GM18520 (cell line): ENCODE measurements around the gene PDZRN3.

Experiments used
- ATAC-seq: cut with Tn5 transposase; IDR thresholded peaks from one replicate; pipeline ENCODE4 v1.9.1; 2021; ENCODE audit not compliant: unreplicated experiment

The PDZRN3 gene

DNA sequence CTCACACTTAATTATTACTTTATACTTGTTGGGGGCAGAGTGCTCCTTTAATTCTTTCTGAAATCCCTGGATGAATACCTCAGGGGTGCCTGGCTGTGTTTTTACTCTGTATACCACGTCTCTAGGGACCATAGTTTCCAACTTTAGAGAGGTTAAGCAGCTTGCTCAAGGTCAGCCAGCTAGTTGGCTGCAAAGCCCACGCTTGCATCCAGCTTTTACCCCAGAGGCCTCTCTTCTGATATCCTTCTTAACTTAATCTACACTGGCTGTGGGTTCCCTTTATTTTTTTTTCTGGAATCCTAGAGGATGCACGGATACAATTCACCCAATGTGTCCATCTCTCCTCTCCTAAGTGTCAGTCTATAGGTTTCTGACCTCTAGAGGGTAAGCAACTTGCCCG is 1.4 kb downstream of the PDZRN3 start:
- no peak for ATAC-seq

DNA sequence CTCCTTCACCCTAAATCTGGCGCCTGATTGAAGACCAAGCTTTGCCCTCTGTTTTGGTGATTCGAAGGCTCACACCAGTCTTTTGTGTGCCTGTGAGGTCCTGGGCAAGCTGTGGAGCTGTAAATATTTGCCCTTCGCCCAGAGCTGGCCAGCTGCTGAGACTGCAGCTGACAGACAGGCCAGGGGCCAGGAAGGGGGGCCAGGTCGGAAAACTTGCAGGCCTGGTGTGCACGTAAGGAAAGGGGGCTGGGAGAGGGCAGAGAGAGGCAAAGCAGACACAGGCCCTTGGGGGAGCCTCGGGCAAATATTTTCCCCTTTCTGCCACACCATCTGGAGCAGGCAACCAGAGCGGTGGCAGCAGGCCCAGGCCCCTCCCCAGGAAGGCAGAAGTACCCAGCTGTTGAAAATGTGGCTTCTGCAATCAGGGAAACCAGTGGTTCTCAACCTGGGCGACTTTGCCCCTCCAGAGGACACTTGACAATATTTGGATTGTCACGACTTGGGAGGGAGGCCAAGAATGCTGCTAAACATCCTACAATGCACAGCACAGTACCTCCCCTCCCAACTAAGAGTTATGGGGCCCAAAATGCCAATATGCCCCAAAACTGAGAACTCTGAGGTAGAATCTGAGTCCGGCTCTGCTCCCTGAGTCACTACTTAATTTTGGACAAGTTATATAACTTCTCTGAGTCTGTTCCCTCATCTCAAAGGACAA is 2.5 kb downstream of the PDZRN3 start:
- no peak for ATAC-seq

GRCh38 chr3:73621388-73621787 is 3.4 kb downstream of the PDZRN3 start:
- no peak for ATAC-seq

DNA sequence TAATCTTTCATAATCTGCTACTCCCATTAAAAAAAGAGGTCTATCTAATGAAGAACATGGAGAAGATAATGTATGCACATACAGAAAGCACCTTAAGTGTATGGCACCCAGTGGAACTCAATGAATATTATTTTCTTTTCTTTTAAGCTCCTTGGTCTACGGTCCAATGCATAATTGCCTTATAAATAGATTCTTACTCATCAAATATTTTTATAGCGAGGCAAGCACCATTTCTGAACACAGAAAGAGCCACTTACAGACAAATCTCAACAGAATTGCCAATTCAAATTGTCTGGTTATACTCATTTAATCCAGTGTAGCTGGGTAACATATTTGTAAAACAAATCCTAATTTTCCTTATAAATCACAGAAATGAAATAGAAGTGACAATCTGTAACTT is 6.3 kb downstream of the PDZRN3 start:
- no peak for ATAC-seq

- ATAC-seq = no peak
Observed at GRCh38 chr3:73616056-73616455, 8.7 kb downstream of the PDZRN3 start.

DNA sequence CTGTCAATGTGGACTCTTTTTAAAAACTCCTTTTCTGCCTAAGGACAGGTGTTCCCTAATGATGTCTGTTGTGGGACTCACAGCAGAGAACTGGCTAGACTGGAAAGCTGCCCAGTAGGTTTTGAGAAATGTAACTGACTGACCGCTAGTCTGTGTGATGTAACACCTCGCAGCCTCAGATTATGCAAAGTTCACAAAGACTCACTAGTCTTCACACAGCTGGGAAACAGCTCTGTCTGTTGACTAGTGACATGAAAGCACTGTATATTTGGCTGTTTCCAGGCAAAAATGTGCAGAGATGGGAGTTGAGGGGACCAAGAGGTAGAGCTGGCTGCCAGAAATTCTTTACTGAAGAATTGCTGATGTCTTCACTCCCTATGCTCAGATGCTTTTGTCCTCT is 10.3 kb downstream of the PDZRN3 start:
- ATAC-seq = peak; percentile 56

- no peak for ATAC-seq
Observed at GRCh38 chr3:73611176-73611575, 13.6 kb downstream of the PDZRN3 start.

DNA sequence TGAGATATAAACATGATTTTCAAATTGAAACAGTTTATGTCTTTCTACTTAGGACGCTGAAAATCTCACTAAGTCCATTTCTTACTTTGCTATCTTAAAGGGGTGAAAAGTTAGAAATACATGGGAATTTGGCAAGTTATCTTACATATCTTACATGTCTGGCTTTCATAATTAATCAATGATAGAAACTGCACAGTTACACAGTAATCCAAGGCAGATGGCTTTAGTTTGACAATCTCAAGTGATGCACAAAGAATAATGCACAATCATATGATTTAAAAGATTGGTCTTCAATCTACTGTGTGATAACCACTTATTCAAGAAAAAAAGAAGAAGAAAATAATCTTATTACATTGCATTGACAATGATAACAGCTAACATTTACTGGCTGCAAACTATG is 14.2 kb downstream of the PDZRN3 start:
- ATAC-seq = no peak

GRCh38 chr3:73609655-73610054 is 15.1 kb downstream of the PDZRN3 start:
- ATAC-seq = no peak

GRCh38 chr3:73609315-73609641 is 15.5 kb downstream of the PDZRN3 start:
- ATAC-seq = no peak

DNA sequence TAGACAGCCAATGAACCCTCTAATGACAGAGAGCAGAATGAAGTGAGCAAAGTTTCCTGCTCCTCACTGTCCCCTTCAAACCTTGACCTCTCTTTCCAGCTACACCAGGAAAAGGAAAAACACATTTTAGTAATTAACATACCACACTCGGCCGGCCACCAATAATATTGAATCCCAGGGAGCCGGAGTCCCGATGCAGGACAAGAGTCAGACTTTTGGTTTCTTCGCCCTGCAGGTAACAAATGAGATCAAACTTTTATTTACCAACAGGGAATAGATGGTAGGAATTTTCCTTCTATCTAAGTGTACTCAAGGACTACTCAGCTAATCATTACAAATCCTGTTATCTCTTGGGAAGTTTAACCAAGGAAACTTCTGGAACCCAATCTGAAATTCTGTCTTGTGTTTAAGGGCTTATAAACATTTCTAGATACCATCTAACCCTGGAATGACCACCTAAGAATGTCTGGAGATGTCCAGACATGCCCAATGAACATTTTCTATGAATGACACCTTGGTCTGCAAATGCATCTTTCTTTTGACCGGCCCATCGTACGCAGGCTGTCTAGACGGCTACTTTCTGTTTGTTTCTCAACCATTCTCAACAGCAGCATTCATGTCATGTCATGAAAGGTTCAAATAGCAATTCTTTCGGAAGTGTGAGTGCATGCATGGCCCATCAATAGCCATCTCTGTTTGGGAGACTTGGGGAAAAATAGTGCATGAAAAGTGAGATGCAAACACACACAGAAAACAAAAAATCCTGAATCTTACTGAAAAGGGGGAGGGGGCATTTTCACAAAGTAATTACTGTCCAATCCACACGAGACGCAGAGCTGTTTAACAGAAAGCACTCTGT is 16.1 kb downstream of the PDZRN3 start:
- no peak for ATAC-seq

DNA sequence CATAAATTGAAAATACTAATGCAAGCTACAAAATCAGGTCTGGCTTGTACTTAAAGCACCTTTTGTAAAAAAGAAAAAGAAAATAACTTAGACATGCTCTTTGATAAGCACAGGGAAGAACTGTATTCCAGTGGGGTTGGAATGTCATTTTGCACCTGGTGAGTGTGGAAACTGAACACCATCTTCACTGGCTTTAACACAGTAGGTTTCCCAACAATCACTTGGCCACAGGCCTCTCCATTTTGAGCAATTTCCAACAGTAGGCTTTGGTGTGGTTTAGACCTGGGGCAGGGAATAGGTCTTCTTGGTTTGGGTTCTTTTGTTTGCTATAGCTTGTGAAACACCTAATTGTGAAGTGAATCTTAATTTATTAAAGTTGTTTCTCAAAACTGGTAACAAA is 18.9 kb downstream of the PDZRN3 start:
- ATAC-seq = no peak

DNA sequence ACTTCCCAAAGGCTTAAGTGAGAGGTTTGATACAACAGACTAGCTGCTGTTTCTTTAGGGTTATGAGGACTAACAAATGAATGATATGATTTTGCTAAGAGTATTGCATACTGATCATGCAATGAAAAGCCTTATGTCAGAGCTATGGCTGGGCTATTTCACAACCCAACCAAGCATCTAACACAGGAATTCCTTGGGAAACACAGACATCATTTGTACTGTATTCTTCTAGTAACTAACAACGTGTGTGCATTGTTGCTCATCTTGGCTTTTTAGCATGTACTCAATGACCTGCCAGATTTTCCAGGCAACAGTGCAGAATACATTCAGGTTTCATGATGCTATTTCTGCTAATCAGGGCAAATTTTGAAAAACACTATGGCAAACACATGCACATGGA is 19.3 kb downstream of the PDZRN3 start:
- no peak for ATAC-seq

- ATAC-seq = no peak
Observed at GRCh38 chr3:73604451-73604850, 20.3 kb downstream of the PDZRN3 start.

GRCh38 chr3:73603762-73604171 is 21.0 kb downstream of the PDZRN3 start:
- ATAC-seq = no peak

- ATAC-seq = no peak
Observed at GRCh38 chr3:73602170-73602569, 22.6 kb downstream of the PDZRN3 start.

DNA sequence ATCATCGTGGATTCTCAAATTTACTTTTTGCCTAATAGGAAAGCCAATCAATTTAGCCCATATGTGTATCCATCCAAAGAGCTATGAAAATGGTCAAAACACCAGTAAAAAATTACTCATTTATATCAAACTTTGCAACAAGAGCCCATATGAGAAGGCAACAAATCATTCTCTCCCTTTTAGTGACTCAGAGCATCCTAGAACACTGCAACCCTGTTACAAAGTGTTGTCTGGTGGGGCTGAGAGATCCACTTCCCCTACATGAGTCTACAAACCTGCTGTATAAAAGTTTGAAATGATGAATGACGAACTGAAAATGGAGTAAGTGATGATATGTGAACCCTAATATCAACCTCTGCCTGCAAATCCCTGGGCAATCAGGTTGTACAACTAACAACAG is 23.3 kb downstream of the PDZRN3 start:
- no peak for ATAC-seq

DNA sequence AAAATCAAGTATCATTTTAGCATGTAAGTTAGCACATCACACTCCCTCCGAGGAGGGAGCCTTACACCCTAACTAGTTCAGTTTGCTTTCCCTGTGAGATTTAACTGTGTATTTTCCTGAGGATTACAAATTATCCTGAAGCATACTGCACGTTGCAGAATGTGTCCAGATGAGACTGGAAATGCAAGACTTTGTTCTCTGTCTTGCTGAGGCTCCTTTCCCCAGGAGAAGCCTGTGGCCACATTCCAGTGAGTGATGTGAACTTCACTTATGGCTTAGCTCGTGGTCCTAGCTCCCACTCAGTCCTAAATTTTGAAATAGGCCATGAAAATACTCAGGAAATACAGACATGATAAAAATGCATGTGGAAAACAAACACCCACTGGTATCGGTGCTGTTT is 23.7 kb downstream of the PDZRN3 start:
- no peak for ATAC-seq

- no peak for ATAC-seq
Observed at GRCh38 chr3:73600293-73600938, 24.3 kb downstream of the PDZRN3 start.

DNA sequence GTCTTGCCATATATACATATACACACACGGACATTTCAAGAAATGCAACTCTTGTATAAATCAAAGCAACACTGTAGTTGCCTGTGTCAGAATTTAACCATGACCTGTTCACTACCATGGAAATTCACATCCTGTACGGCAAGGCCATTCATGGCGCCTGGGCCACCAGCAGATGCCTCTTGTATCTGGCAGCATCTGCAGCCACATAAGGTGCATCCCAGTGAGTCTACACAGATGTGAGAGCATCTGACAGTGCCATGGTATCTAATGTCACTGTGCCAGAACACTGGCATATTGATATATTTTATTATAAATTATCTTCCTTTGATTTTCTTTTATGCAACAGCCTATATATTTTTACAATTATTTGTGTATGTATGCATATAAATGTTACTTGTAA is 25.1 kb downstream of the PDZRN3 start:
- no peak for ATAC-seq

DNA sequence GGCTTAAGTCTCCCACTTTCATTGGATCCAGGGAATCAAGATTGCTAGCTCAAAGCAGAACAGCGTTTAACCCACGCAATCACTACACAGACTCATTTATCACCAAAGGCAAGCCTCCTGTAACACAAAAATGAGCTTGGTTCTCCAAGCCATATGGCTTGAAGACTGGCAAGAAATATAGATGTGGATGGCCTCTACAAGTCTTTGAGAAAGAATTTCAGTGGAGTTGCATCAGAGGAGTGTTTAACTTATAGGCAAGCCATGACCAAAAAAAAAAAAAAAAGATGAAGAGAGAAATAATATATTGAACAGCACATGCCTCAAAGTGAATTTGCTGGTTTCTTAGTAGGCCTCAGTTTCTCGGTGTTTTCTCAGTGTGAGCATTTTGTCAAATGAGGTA is 27.3 kb downstream of the PDZRN3 start:
- ATAC-seq = no peak
